ENCODE measurements around the gene AGAP1. TPM values are rescaled to one million over a fixed set of nuclear protein-coding genes. Genes with fewer than 3 reads are reported as not detected.

Gene AGAP1
- total RNA-seq, 1 donor from 2014 or later = 39.4 TPM

- Histone ChIP-seq H3K36me3 (ENCODE audit: insufficient read depth, low read length) (no peaks in the 10 kb centered on the region), H3K79me2 (ENCODE audit: insufficient read depth, low read length) (no peaks in the 10 kb centered on the region), H3K4me2 (ENCODE audit: low read length) (peak overlapping the region; percentile 53), H3K4me1 (ENCODE audit: insufficient read depth, low read length) (peaks cover 18% of the 10 kb centered on the region), H3K27ac (ENCODE audit: low read depth, low read length) (peak overlapping the region; percentile 73), H3K9ac (ENCODE audit: low read length) (peak overlapping the region; percentile 56), H4K20me1 (ENCODE audit: insufficient read depth, low read length) (no peaks in the 10 kb centered on the region), H2AFZ (ENCODE audit: low read depth, low read length) (no peak overlapping the region), H3K4me3 (ENCODE audit: insufficient read depth, low read depth, low read length) (no peak overlapping the region), H3K9me3 (ENCODE audit: insufficient read depth, low read depth, low read length) (no peaks in the 10 kb centered on the region), H3K27me3 (ENCODE audit: insufficient read depth, low read length) (no peaks in the 10 kb centered on the region)
- FAIRE-seq = peak; percentile 99
- DNase-seq (ENCODE audit: low read depth) = peak; percentile 99
- H3K4me3 Mint-ChIP-seq (ENCODE audit: unreplicated experiment) = no peak overlapping the region
- peaks cover 22% of the 10 kb centered on the region for H3K36me3 Mint-ChIP-seq (ENCODE audit: low read depth, unreplicated experiment)
- H3K9me3 Mint-ChIP-seq (ENCODE audit: unreplicated experiment) = peaks cover 4% of the 10 kb centered on the region
- TF ChIP-seq EZH2 (IDR thresholded peaks at IDR 0.05; ENCODE audit: insufficient read depth, low read length) = no peak
- TF ChIP-seq, protein P1, sequence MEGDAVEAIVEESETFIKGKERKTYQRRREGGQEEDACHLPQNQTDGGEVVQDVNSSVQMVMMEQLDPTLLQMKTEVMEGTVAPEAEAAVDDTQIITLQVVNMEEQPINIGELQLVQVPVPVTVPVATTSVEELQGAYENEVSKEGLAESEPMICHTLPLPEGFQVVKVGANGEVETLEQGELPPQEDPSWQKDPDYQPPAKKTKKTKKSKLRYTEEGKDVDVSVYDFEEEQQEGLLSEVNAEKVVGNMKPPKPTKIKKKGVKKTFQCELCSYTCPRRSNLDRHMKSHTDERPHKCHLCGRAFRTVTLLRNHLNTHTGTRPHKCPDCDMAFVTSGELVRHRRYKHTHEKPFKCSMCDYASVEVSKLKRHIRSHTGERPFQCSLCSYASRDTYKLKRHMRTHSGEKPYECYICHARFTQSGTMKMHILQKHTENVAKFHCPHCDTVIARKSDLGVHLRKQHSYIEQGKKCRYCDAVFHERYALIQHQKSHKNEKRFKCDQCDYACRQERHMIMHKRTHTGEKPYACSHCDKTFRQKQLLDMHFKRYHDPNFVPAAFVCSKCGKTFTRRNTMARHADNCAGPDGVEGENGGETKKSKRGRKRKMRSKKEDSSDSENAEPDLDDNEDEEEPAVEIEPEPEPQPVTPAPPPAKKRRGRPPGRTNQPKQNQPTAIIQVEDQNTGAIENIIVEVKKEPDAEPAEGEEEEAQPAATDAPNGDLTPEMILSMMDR (IDR thresholded peaks at IDR 0.05; ENCODE audit: insufficient read depth, low read depth, low read length) = no peak
- peaks cover 18% of the 10 kb centered on the region for H3K4me1 Mint-ChIP-seq (ENCODE audit: low read depth, unreplicated experiment)
- H3K27ac Mint-ChIP-seq (ENCODE audit: unreplicated experiment) = peak overlapping the region; percentile 88
- no peaks in the 10 kb centered on the region for H3K27me3 Mint-ChIP-seq (ENCODE audit: low read depth, unreplicated experiment)
Measured at GRCh38 chr2:235940330-235940729, 446.5 kb downstream of the AGAP1 start.

- no peak overlapping the region for H3K27ac ChIP-seq (ENCODE audit: low read depth, low read length)
- H3K36me3 ChIP-seq (ENCODE audit: insufficient read depth, low read length) = no peaks in the 10 kb centered on the region
- Mint-ChIP-seq H3K9me3 (ENCODE audit: unreplicated experiment) (no peaks in the 10 kb centered on the region), H3K4me3 (ENCODE audit: unreplicated experiment) (no peak overlapping the region), H3K36me3 (ENCODE audit: low read depth, unreplicated experiment) (peaks cover 2% of the 10 kb centered on the region), H3K4me1 (ENCODE audit: low read depth, unreplicated experiment) (peaks cover 16% of the 10 kb centered on the region), H3K27me3 (ENCODE audit: low read depth, unreplicated experiment) (no peaks in the 10 kb centered on the region), H3K27ac (ENCODE audit: unreplicated experiment) (no peak overlapping the region)
- peaks cover 14% of the 10 kb centered on the region for H3K4me1 ChIP-seq (ENCODE audit: insufficient read depth, low read length)
- H3K4me3 ChIP-seq (ENCODE audit: insufficient read depth, low read depth, low read length) = no peak overlapping the region
- H4K20me1 ChIP-seq (ENCODE audit: insufficient read depth, low read length) = no peaks in the 10 kb centered on the region
- no peak overlapping the region for H3K9ac ChIP-seq (ENCODE audit: low read length)
- TF ChIP-seq, protein P1 (IDR thresholded peaks at IDR 0.05; ENCODE audit: insufficient read depth, low read depth, low read length) = no peak
- no peak for TF ChIP-seq EZH2 (IDR thresholded peaks at IDR 0.05; ENCODE audit: insufficient read depth, low read length)
- no peaks in the 10 kb centered on the region for H3K79me2 ChIP-seq (ENCODE audit: insufficient read depth, low read length)
- H3K9me3 ChIP-seq (ENCODE audit: insufficient read depth, low read depth, low read length) = no peaks in the 10 kb centered on the region
- no peak overlapping the region for H3K4me2 ChIP-seq (ENCODE audit: low read length)
- DNase-seq (ENCODE audit: low read depth) = no peak
- no peaks in the 10 kb centered on the region for H3K27me3 ChIP-seq (ENCODE audit: insufficient read depth, low read length)
- no peak for FAIRE-seq
- no peak overlapping the region for H2AFZ ChIP-seq (ENCODE audit: low read depth, low read length)
Measured at GRCh38 chr2:235944591-235944990, 450.7 kb downstream of the AGAP1 start.

GRCh38 chr2:235945608-235946140 is 451.8 kb downstream of the AGAP1 start:
- H3K4me2 ChIP-seq (ENCODE audit: low read length) = no peak overlapping the region
- Mint-ChIP-seq H3K36me3 (ENCODE audit: low read depth, unreplicated experiment) (no peaks in the 10 kb centered on the region), H3K4me3 (ENCODE audit: unreplicated experiment) (no peak overlapping the region), H3K4me1 (ENCODE audit: low read depth, unreplicated experiment) (peaks cover 9% of the 10 kb centered on the region), H3K27me3 (ENCODE audit: low read depth, unreplicated experiment) (no peaks in the 10 kb centered on the region), H3K27ac (ENCODE audit: unreplicated experiment) (no peak overlapping the region), H3K9me3 (ENCODE audit: unreplicated experiment) (no peaks in the 10 kb centered on the region)
- no peak overlapping the region for H2AFZ ChIP-seq (ENCODE audit: low read depth, low read length)
- no peaks in the 10 kb centered on the region for H3K9me3 ChIP-seq (ENCODE audit: insufficient read depth, low read depth, low read length)
- no peak for DNase-seq (ENCODE audit: low read depth)
- TF ChIP-seq EZH2 (IDR thresholded peaks at IDR 0.05; ENCODE audit: insufficient read depth, low read length) = no peak
- TF ChIP-seq, protein P1 (IDR thresholded peaks at IDR 0.05; ENCODE audit: insufficient read depth, low read depth, low read length) = no peak
- H3K36me3 ChIP-seq (ENCODE audit: insufficient read depth, low read length) = no peaks in the 10 kb centered on the region
- no peaks in the 10 kb centered on the region for H3K79me2 ChIP-seq (ENCODE audit: insufficient read depth, low read length)
- H3K27ac ChIP-seq (ENCODE audit: low read depth, low read length) = no peak overlapping the region
- peaks cover 4% of the 10 kb centered on the region for H3K4me1 ChIP-seq (ENCODE audit: insufficient read depth, low read length)
- no peak for FAIRE-seq
- no peaks in the 10 kb centered on the region for H3K27me3 ChIP-seq (ENCODE audit: insufficient read depth, low read length)
- no peak overlapping the region for H3K4me3 ChIP-seq (ENCODE audit: insufficient read depth, low read depth, low read length)
- no peak overlapping the region for H3K9ac ChIP-seq (ENCODE audit: low read length)
- no peaks in the 10 kb centered on the region for H4K20me1 ChIP-seq (ENCODE audit: insufficient read depth, low read length)
